ENCODE data around the gene ANXA3.

DNA sequence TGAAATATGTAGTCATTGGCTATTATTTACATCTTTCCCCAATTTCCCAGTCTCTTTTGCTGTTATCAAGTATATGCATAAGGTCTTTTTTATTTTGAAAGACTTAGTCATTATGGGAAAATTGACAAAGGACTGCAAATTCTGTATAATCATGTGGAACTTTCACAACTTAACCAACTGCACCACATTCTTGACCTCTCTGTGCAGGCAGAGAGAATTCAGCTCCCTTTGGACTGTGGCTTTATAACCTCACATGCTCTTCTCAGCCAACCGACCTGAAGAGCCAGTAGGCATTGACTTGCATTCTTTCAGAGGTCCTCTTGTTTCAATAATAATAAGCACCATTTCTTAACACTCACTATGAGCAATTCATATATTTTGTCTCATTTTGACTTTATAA lies 66.9 kb downstream of the ANXA3 start:
- no peak for TF ChIP-seq POLR2A (IDR thresholded peaks at IDR 0.05; ENCODE audit: low read depth, low read length)
- no peak for TF ChIP-seq FOS (IDR thresholded peaks at IDR 0.05; ENCODE audit: borderline replicate concordance, insufficient read depth, low read length)
- no peak for TF ChIP-seq CTCF (IDR thresholded peaks at IDR 0.05; ENCODE audit: extremely low read depth in 1 of 2, insufficient read depth in 1 of 2, low read depth in 1 of 2, low read length in 2 of 2)
- no peak for TF ChIP-seq JUN (IDR thresholded peaks at IDR 0.05; ENCODE audit: borderline replicate concordance, insufficient read depth, insufficient read length, low read depth)
- no peak for TF ChIP-seq EZH2 (IDR thresholded peaks at IDR 0.05; ENCODE audit: borderline replicate concordance, low read depth, low read length, severe bottlenecking)
- TF ChIP-seq POLR2AphosphoS5 (IDR thresholded peaks at IDR 0.05; ENCODE audit: insufficient read depth, low read depth, low read length): no peak
